ENCODE measurements around the gene PCDH9.
"Not testable (repeated sequence)": the region's sequence is repeated elsewhere in the genome, so short reads cannot be mapped to it uniquely, and the experiment has no call there.

PCDH9 gene

DNA sequence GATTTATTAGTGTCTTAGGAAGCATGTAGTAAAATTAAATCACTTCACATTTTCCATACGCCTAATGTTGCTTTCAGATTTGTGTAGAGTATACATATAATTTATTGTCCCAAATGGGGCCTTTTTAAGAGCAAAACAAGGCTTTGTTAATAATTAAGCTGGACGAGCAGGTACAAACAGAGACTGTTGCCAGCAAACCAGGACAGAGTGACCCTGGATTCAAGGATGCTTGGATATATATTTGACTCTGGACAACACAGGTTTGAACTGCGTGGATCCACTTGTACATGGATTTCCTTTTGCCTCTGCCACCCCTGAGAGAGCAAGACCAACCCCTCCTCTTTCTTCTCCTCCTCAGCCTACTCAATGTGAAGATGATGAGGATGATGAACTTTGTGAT lies 454.9 kb downstream of the PCDH9 start:
- H3K9ac ChIP-seq (ENCODE audit: low read depth, low read length, poor library complexity, severe bottlenecking), result no peak overlapping the region
- H3K4me2 ChIP-seq (ENCODE audit: low read depth, low read length, poor library complexity, severe bottlenecking), result no peak overlapping the region
- no peaks in the 10 kb centered on the region for H3F3A ChIP-seq (ENCODE audit: low read depth)
- no peaks in the 10 kb centered on the region for H3K4me1 ChIP-seq (ENCODE audit: insufficient read depth, low read length, poor library complexity, severe bottlenecking)
- H3K9me2 ChIP-seq (replicated peaks; ENCODE audit: low read depth, low read length), result no peaks in the 10 kb centered on the region
- H3K9me3 ChIP-seq (ENCODE audit: insufficient read depth, low read depth, low read length), result no peaks in the 10 kb centered on the region
- TF ChIP-seq, protein P1, sequence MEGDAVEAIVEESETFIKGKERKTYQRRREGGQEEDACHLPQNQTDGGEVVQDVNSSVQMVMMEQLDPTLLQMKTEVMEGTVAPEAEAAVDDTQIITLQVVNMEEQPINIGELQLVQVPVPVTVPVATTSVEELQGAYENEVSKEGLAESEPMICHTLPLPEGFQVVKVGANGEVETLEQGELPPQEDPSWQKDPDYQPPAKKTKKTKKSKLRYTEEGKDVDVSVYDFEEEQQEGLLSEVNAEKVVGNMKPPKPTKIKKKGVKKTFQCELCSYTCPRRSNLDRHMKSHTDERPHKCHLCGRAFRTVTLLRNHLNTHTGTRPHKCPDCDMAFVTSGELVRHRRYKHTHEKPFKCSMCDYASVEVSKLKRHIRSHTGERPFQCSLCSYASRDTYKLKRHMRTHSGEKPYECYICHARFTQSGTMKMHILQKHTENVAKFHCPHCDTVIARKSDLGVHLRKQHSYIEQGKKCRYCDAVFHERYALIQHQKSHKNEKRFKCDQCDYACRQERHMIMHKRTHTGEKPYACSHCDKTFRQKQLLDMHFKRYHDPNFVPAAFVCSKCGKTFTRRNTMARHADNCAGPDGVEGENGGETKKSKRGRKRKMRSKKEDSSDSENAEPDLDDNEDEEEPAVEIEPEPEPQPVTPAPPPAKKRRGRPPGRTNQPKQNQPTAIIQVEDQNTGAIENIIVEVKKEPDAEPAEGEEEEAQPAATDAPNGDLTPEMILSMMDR (conservative IDR thresholded peaks at IDR 0.05; ENCODE audit: low read length), result no peak
- TF ChIP-seq EZH2phosphoT487 (IDR thresholded peaks at IDR 0.05; ENCODE audit: borderline replicate concordance), result no peak
- H3K27me3 ChIP-seq (ENCODE audit: insufficient read depth, low read length, poor library complexity, severe bottlenecking), result no peaks in the 10 kb centered on the region
- H3K79me2 ChIP-seq (ENCODE audit: insufficient read depth, low read length), result no peaks in the 10 kb centered on the region
- no peaks in the 10 kb centered on the region for H3K36me3 ChIP-seq (ENCODE audit: insufficient read depth, low read length)
- no peak overlapping the region for H3K4me3 ChIP-seq (ENCODE audit: low read length, poor library complexity, severe bottlenecking)
- H4K20me1 ChIP-seq (ENCODE audit: insufficient read depth, low read length, poor library complexity, severe bottlenecking), result no peaks in the 10 kb centered on the region
- no peak overlapping the region for H2AFZ ChIP-seq (ENCODE audit: low read length)

DNA sequence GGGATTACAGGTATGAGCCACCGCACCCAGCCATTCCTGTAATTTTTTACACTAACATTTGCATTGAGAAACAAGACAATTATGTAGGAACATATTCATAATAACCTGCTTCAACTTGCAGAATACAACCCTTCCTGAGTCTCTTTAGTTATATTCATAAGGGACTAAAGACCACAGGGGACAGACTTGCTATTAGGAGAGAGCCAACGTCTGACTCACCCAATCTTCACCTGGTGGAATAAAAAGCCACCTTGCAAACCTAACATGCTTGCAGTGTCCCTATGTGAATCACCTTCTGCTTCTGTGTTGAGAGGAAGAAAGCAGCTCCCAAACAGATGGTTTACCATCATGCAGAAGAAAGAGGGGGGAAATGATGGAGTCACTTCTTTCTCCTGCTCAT lies 456.1 kb downstream of the PCDH9 start:
- no peak overlapping the region for H3K9ac ChIP-seq (ENCODE audit: low read depth, low read length, poor library complexity, severe bottlenecking)

DNA sequence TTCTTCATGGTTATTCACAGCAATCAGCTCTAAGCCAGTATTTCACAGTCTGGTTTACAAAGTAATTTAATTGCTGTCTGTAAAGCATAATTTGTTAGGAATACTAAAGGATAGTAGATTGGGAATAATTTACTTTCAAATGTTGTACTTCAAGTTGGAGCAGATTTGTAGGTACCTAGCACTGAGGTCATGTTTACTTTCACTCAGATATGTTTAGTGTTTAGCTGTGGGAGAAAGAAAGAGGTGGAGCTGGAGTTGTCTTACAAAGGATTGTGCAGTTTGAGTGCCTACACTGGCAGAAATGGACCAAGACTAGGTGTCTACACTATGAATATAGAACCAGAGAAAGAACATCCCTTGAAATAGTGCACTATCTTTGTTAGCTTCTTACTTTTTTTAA lies 464.6 kb downstream of the PCDH9 start:
- Histone ChIP-seq H2AFZ (ENCODE audit: low read length) (no peak overlapping the region), H3K27me3 (ENCODE audit: insufficient read depth, low read length, poor library complexity, severe bottlenecking) (no peaks in the 10 kb centered on the region), H3K4me2 (ENCODE audit: low read depth, low read length, poor library complexity, severe bottlenecking) (no peak overlapping the region), H3F3A (ENCODE audit: low read depth) (no peaks in the 10 kb centered on the region), H3K9me3 (ENCODE audit: insufficient read depth, low read depth, low read length) (peaks cover 2% of the 10 kb centered on the region; the same call in 1 of the 2 replicates), H3K36me3 (ENCODE audit: insufficient read depth, low read length) (no peaks in the 10 kb centered on the region), H3K4me1 (ENCODE audit: insufficient read depth, low read length, poor library complexity, severe bottlenecking) (no peaks in the 10 kb centered on the region), H3K9me2 (replicated peaks; ENCODE audit: low read depth, low read length) (no peaks in the 10 kb centered on the region), H3K4me3 (ENCODE audit: low read length, poor library complexity, severe bottlenecking) (no peak overlapping the region), H3K9ac (ENCODE audit: low read depth, low read length, poor library complexity, severe bottlenecking) (no peak overlapping the region), H4K20me1 (ENCODE audit: insufficient read depth, low read length, poor library complexity, severe bottlenecking) (no peaks in the 10 kb centered on the region), H3K79me2 (ENCODE audit: insufficient read depth, low read length) (no peaks in the 10 kb centered on the region)
- TF ChIP-seq, protein P1 (conservative IDR thresholded peaks at IDR 0.05; ENCODE audit: low read length), result no peak
- TF ChIP-seq EZH2phosphoT487 (IDR thresholded peaks at IDR 0.05; ENCODE audit: borderline replicate concordance), result no peak

More for the DNA sequence above, 456.1 kb downstream of the PCDH9 start:
- Histone ChIP-seq H3K79me2 (ENCODE audit: insufficient read depth, low read length) (no peaks in the 10 kb centered on the region), H3F3A (ENCODE audit: low read depth) (no peaks in the 10 kb centered on the region), H3K4me3 (ENCODE audit: low read length, poor library complexity, severe bottlenecking) (no peak overlapping the region), H2AFZ (ENCODE audit: low read length) (no peak overlapping the region), H3K4me1 (ENCODE audit: insufficient read depth, low read length, poor library complexity, severe bottlenecking) (no peaks in the 10 kb centered on the region), H3K4me2 (ENCODE audit: low read depth, low read length, poor library complexity, severe bottlenecking) (no peak overlapping the region), H3K9me2 (replicated peaks; ENCODE audit: low read depth, low read length) (no peaks in the 10 kb centered on the region), H3K27me3 (ENCODE audit: insufficient read depth, low read length, poor library complexity, severe bottlenecking) (no peaks in the 10 kb centered on the region), H4K20me1 (ENCODE audit: insufficient read depth, low read length, poor library complexity, severe bottlenecking) (no peaks in the 10 kb centered on the region), H3K9me3 (ENCODE audit: insufficient read depth, low read depth, low read length) (no peaks in the 10 kb centered on the region), H3K36me3 (ENCODE audit: insufficient read depth, low read length) (no peaks in the 10 kb centered on the region)
- no peak for TF ChIP-seq EZH2phosphoT487 (IDR thresholded peaks at IDR 0.05; ENCODE audit: borderline replicate concordance)
- TF ChIP-seq, protein P1 (conservative IDR thresholded peaks at IDR 0.05; ENCODE audit: low read length), result no peak

DNA sequence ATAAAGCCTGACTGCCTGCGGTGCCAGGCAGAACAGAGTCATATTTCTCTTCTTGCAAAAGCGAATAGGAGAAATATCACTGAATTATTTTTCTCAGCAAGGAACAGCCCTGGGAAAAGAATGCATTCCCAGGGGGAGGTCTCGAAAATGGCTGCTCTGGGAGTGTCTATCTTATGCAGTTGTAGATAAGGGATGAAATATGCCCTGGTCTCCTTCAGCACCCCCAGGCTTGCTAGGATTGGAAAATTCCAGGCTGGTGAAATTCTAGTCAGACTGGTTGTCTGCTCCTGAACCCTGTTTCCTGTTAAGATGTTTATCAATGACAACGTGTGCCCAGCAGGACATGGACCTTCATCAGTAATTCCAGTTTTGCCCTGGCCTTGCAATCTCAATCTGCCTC lies 469.5 kb downstream of the PCDH9 start:
- not testable (repeated sequence) for H3K79me2 ChIP-seq (ENCODE audit: insufficient read depth, low read length); H3K36me3 ChIP-seq (ENCODE audit: insufficient read depth, low read length); H3K4me1 ChIP-seq (ENCODE audit: insufficient read depth, low read length, poor library complexity, severe bottlenecking); H3K4me3 ChIP-seq (ENCODE audit: low read length, poor library complexity, severe bottlenecking); H3K27me3 ChIP-seq (ENCODE audit: insufficient read depth, low read length, poor library complexity, severe bottlenecking); H4K20me1 ChIP-seq (ENCODE audit: insufficient read depth, low read length, poor library complexity, severe bottlenecking); H3K9ac ChIP-seq (ENCODE audit: low read depth, low read length, poor library complexity, severe bottlenecking); H3K4me2 ChIP-seq (ENCODE audit: low read depth, low read length, poor library complexity, severe bottlenecking); H2AFZ ChIP-seq (ENCODE audit: low read length); H3K9me2 ChIP-seq (replicated peaks; ENCODE audit: low read depth, low read length); H3F3A ChIP-seq (ENCODE audit: low read depth)
- peaks cover 10% of the 10 kb centered on the region; the same call in 1 of the 2 replicates for H3K9me3 ChIP-seq (ENCODE audit: insufficient read depth, low read depth, low read length)

Measured in Loucy (cell line).